HL-60/S4 treated with retinoic acid at 250 ng/mL for 4 days and 3 days (cell line): ENCODE data around the gene CTU2.

Source experiments
- in situ Hi-C: fragments of 300-500 bp; cut with MboI; formaldehyde crosslinking; loops from 2 replicates; pipeline ENCODE4 v1.7.0; 2022; ENCODE audit warnings: low sequenced_read_pairs

Gene CTU2

GRCh38 chr16:88740727-88741055, 34.4 kb downstream of the CTU2 start:
- in situ Hi-C loops: loop anchor here (25.0 kb wide), 1 partner anchor 472 kb away; the partner anchor contains the start of genes SLC22A31 and ZNF778

GRCh38 chr16:88741368-88741767, 35.1 kb downstream of the CTU2 start:
- in situ Hi-C loops: loop anchor here (25.0 kb wide), 1 partner anchor 471 kb away; the partner anchor contains the start of genes SLC22A31 and ZNF778

- in situ Hi-C loops: loop anchor here (25.0 kb wide), 1 partner anchor 469 kb away; the partner anchor contains the start of genes SLC22A31 and ZNF778
These were observed 36.7 kb downstream of the CTU2 start for GRCh38 chr16:88742896-88743605.

GRCh38 chr16:88743693-88744576, 37.6 kb downstream of the CTU2 start:
- in situ Hi-C loops: loop anchor here (25.0 kb wide), 1 partner anchor 468 kb away; the partner anchor contains the start of genes SLC22A31 and ZNF778

GRCh38 chr16:88744577-88745521, 38.5 kb downstream of the CTU2 start:
- in situ Hi-C loops: loop anchor here (25.0 kb wide), 1 partner anchor 467 kb away; the partner anchor contains the start of genes SLC22A31 and ZNF778

- in situ Hi-C loops: loop anchor here (25.0 kb wide), 1 partner anchor 466 kb away; the partner anchor contains the start of genes SLC22A31 and ZNF778
These were observed 40.2 kb downstream of the CTU2 start for GRCh38 chr16:88746506-88746905.

- in situ Hi-C loops: loop anchor here (25.0 kb wide), 1 partner anchor 465 kb away; the partner anchor contains the start of genes SLC22A31 and ZNF778
These were observed 41.4 kb downstream of the CTU2 start for GRCh38 chr16:88747588-88748301.

- in situ Hi-C loops: loop anchor here (25.0 kb wide), 1 partner anchor 464 kb away; the partner anchor contains the start of genes SLC22A31 and ZNF778
These were observed 42.1 kb downstream of the CTU2 start for GRCh38 chr16:88748364-88748763.

- in situ Hi-C loops: loop anchor here (25.0 kb wide), 1 partner anchor 463 kb away; the partner anchor contains the start of genes SLC22A31 and ZNF778
These were observed 43.1 kb downstream of the CTU2 start for GRCh38 chr16:88749358-88749757.

GRCh38 chr16:88750854-88751253, 44.6 kb downstream of the CTU2 start:
- in situ Hi-C loops: no loop called here

- in situ Hi-C loops: no loop called here
These were observed 46.2 kb downstream of the CTU2 start for GRCh38 chr16:88752386-88753002.

- in situ Hi-C loops: no loop called here
These were observed 46.9 kb downstream of the CTU2 start for GRCh38 chr16:88753191-88753590.

- in situ Hi-C loops: no loop called here
These were observed 47.3 kb downstream of the CTU2 start for GRCh38 chr16:88753602-88754001.

- in situ Hi-C loops: no loop called here
These were observed 48.0 kb downstream of the CTU2 start for GRCh38 chr16:88754109-88754911.

GRCh38 chr16:88754912-88755744, 48.8 kb downstream of the CTU2 start:
- in situ Hi-C loops: no loop called here

- in situ Hi-C loops: no loop called here
These were observed 49.6 kb downstream of the CTU2 start for GRCh38 chr16:88755745-88756443.
